GM19193 (cell line): Measurements from ENCODE around the gene ANKS1B.

ENCODE experiments used
- POLR2A ChIP-seq: IDR thresholded peaks from 4 replicates; pipeline ENCODE4 v1.6.1; 2011; ENCODE audit not compliant: insufficient read depth, insufficient read length; ENCODE audit errors: extremely low read depth

Gene ANKS1B

DNA sequence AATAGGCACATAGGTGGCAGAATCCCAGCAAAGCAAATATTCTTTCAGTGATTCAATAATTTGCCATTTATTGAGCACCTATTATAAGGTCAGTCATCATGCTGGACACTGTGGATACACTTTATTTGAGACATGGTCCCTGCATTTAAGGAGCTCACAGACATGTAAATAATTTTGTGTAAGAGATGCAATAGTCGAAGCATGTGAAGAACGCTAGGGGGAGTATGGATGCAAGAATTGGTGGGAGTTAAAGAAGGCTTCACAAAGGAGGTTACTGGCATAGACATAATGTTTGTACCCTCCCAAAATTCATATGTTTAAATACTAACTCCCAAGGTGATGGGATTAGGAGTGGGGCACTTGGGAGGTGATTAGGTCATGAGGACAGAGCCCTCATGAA lies 597.8 kb downstream of the ANKS1B start:
- no peak for TF ChIP-seq POLR2A

GRCh38 chr12:99383258-99383657 lies 601.5 kb downstream of the ANKS1B start:
- TF ChIP-seq POLR2A: no peak

DNA sequence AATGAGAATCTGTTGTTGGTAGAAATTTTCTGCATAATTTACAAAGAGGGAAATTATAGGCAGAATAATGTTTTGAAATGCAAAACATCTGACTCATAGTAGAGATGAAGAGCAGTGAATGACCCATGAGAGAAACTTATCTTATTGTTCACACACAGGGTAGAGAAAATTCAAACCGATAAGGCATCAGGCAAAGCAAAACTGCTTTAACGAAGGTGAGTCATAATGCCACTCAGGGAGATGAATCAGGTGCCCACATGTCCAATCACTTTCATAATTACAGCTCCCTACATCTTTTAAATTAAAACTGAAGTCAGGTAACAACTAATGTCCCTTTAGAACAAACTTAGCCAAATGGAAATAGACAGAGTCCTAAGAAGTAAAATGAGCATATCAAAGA lies 602.7 kb downstream of the ANKS1B start:
- no peak for TF ChIP-seq POLR2A

- TF ChIP-seq POLR2A: no peak
Observed at GRCh38 chr12:99380701-99381100, 604.0 kb downstream of the ANKS1B start.

DNA sequence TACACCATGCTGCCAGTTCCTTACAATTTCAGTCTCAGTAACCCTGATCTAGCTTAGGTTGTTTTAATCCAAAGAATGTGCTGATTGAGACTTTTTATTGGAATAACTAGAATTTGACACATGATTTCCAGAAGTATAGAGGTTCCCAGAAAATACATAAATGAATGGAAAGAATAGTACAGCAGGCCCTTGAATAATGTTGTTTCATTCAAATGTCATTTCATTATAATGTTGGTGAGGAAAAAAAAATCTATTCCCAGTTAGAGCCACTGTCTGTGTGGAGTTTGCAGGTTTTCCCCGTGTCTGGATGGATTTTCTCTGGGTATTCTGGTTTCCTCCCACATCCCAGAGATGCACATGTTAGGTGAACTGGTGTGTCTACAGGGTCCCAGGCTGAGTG lies 610.7 kb downstream of the ANKS1B start:
- no peak for TF ChIP-seq POLR2A

GRCh38 chr12:99372257-99372920 lies 612.3 kb downstream of the ANKS1B start:
- TF ChIP-seq POLR2A: no peak

GRCh38 chr12:99370421-99371138 lies 614.2 kb downstream of the ANKS1B start:
- no peak for TF ChIP-seq POLR2A

DNA sequence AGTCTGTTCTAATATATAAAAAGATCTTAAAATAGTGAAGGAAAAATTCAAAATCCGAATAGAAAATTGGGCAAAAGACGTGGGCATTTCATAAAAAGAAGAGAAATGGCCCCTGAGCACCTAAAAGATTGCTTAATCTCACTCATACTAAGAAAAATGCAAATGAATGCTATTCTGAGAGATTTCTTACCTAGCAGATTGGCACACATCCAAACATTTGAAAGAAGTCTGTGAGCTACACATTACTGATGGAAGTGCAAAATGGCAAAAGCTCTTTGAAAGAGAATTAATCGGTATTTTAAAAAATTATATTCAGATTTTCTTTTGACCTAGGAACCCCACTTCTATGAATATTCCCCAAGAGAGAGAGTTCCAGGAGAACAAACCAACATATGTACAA lies 617.6 kb downstream of the ANKS1B start:
- TF ChIP-seq POLR2A: no peak

- TF ChIP-seq POLR2A: no peak
Observed at GRCh38 chr12:99352269-99352668, 632.5 kb downstream of the ANKS1B start.

DNA sequence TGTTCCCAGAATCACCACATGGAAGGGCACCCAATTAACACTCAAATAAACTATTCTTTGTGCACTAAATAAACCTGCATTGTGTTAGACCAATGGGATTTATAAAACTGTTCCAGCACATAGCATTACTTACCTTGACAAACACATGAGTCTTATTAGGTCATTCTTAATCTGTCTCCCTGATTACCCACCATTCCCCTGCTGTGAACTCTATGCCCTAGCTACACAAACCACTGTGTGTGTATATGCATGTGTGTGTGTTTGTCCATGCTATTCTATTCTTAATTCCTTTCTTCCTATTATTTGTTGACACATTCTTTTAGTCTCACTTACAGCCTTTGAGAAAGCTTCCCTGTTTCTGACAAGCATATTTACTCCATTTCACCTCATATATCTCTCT lies 640.8 kb downstream of the ANKS1B start:
- TF ChIP-seq POLR2A: no peak

- no peak for TF ChIP-seq POLR2A
Observed at GRCh38 chr12:99339663-99340062, 645.1 kb downstream of the ANKS1B start.

DNA sequence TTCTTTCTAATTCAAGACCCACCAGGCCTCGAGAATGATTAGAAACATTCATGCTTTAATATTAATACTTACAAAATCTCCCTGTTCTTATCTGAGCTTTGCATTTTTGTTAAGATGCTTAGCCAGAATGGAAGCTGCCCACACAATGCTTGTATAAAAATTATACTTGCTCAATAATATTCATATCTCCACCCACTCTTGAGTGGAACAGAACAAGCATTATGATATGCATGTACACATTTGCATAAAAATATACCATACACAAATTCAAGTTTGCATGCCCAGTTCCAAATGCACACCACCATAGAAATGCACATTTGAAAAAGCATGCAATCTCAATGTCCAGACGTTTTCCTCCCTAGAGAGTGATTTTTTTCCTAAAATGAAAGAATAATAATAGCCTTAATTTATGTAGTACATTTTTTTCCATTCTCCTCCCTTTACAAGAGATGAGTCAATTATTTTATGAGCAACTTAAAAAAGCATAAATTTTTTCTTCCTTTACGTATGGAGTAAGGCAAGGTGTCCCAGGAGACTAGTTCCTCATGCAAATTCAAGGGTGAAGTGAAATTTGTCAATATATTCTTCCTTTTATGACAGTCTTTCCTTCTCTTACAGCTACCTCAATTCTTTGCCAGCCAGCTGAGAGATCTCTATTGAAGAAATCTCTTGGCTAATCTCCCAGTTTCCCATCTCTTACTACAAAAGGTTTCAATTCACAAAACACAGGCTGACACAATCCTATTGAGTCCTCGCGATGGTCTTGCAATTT lies 650.3 kb downstream of the ANKS1B start:
- TF ChIP-seq POLR2A: no peak

GRCh38 chr12:99332936-99333591 lies 651.7 kb downstream of the ANKS1B start:
- TF ChIP-seq POLR2A: no peak

DNA sequence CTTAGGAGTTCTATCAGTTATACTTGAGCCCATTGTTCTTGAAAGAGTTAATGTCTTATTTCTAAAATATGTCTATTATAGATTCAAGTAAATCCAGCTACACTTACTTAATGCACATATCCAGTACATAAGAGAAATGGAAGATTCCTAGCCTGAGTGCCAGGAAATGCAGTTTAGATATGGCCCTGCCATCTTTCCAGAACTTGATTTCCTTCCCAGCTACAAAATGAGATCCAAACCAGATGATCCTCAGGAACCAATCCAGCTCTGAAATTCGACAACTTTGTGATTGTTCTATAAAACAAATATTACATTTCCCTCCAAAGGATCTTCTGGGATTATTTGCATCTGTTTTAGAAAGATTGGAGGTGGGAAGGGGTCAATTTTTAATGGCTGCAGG lies 654.5 kb downstream of the ANKS1B start:
- no peak for TF ChIP-seq POLR2A

GRCh38 chr12:99311373-99311772 lies 673.4 kb downstream of the ANKS1B start:
- no peak for TF ChIP-seq POLR2A

GRCh38 chr12:99309812-99310211 lies 674.9 kb downstream of the ANKS1B start:
- TF ChIP-seq POLR2A: no peak

DNA sequence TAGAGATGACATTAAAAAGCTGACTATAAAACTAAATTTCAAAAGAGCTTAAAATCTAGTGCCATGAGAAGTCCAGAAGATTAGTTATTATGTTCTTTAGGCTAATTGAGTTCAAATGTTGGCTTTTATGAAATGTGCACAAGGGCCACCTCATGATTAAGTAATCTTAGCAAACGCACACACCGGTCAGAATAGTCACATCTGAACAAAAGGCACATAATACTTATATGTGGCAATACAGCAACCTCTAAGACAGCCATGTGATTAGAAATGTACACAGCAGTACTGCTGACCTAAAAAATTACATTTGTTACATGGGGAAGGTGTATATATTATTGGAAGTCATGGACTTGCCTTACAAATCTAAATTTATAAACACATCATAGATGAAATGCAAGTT lies 681.9 kb downstream of the ANKS1B start:
- no peak for TF ChIP-seq POLR2A
